ENCODE data around the gene CRIM1. TPM values are rescaled to one million over a fixed set of nuclear protein-coding genes. Genes with fewer than 3 reads are reported as not detected.

Gene CRIM1
- total and polyA plus RNA-seq, 2 of the 8 experiments (the other 6 are each of a cell fraction or from before 2014, with no cell fraction given) = 9.4 to 28.4 TPM

GRCh38 chr2:36476411-36476810 lies 120.8 kb downstream of the CRIM1 start:
- no peak overlapping the region for H4K5ac ChIP-seq (ENCODE audit: insufficient read length, low read depth, low read length)
- H3K27ac ChIP-seq (ENCODE audit: low read depth, low read length) = no peak overlapping the region
- DNase-seq (ENCODE audit: low read depth in 1 of 2, low spot score in 2 of 2) = no peak
- no peak overlapping the region for H3K56ac ChIP-seq (replicated peaks; ENCODE audit: insufficient read length, low read depth, low read length)
- FAIRE-seq = no peak
- H2BK5ac ChIP-seq (ENCODE audit: low read depth, low read length) = no peak overlapping the region
- H3K36me3 ChIP-seq (ENCODE audit: control insufficient read depth in 2 of 4, insufficient read depth in 4 of 4, low read length in 3 of 4) = peaks cover 3 to 60% (median 42%) of the 10 kb centered on the region in 4 experiments
- no peak overlapping the region for H2AFZ ChIP-seq (ENCODE audit: low read length)
- peaks cover 0 to 2% of the 10 kb centered on the region in 2 experiments for H4K20me1 ChIP-seq (replicated peaks in 1 of 2; ENCODE audit: control insufficient read depth in 1 of 2, insufficient read depth in 2 of 2, low read length in 2 of 2)
- no peak overlapping the region for H2AK5ac ChIP-seq (ENCODE audit: low read depth, low read length)
- H3K14ac ChIP-seq (ENCODE audit: insufficient read length) = no peak overlapping the region
- H3K4me3 ChIP-seq (ENCODE audit: extremely low read depth in 1 of 4, insufficient read depth in 2 of 4, low read depth in 3 of 4, low read length in 4 of 4) = no peak overlapping the region
- H2BK15ac ChIP-seq (ENCODE audit: low read length) = no peak overlapping the region
- POLR2A ChIA-PET (ENCODE audit: partially characterized antibody) = no interaction called here
- peaks cover 0 to 4% (median 2%) of the 10 kb centered on the region in 4 experiments; a peak in 3 of 7 replicates for H3K4me1 ChIP-seq (replicated peaks in 1 of 4; ENCODE audit: control insufficient read depth in 3 of 4, insufficient read depth in 4 of 4, low read length in 3 of 4)
- H3K23me2 ChIP-seq (ENCODE audit: low read depth, low read length) = no peaks in the 10 kb centered on the region
- H3K9ac ChIP-seq (replicated peaks in 1 of 4; ENCODE audit: extremely low read depth in 1 of 4, low read depth in 3 of 4, low read length in 3 of 4) = no peak overlapping the region
- H3K4ac ChIP-seq (replicated peaks; ENCODE audit: insufficient read length, low read depth, low read length) = no peak overlapping the region
- no peak overlapping the region for H2BK20ac ChIP-seq (ENCODE audit: low read length)
- no peak overlapping the region for H3K23ac ChIP-seq (ENCODE audit: insufficient read length)
- H3K18ac ChIP-seq (ENCODE audit: extremely low read depth, low read length) = no peak overlapping the region
- H3K27me3 ChIP-seq (replicated peaks in 1 of 4; ENCODE audit: control insufficient read depth in 3 of 4, extremely low read depth in 1 of 4, insufficient read depth in 3 of 4, low read length in 3 of 4) = no peaks in the 10 kb centered on the region
- no peak overlapping the region for H3K4me2 ChIP-seq (ENCODE audit: insufficient read depth in 1 of 2, low read depth in 2 of 2, low read length in 2 of 2)
- H2BK12ac ChIP-seq (ENCODE audit: low read depth, low read length) = no peak overlapping the region
- H4K91ac ChIP-seq (replicated peaks; ENCODE audit: insufficient read length, low read length) = no peak overlapping the region
- CTCF ChIA-PET (ENCODE audit: partially characterized antibody) = interaction anchor here (1.3 kb wide), 1 partner anchor 13 kb away, joined by 4 read pairs; no protein-coding TSS in a partner anchor
- no peak overlapping the region for H4K8ac ChIP-seq (ENCODE audit: extremely low read depth, insufficient read depth, low read length)
- no peak overlapping the region for H2BK120ac ChIP-seq (replicated peaks; ENCODE audit: low read depth, low read length)
- no peaks in the 10 kb centered on the region for H3K79me1 ChIP-seq (ENCODE audit: low read depth, low read length)
- peaks cover 0 to 23% of the 10 kb centered on the region in 2 experiments; a peak in 2 of 4 replicates for H3K79me2 ChIP-seq (ENCODE audit: control insufficient read depth in 1 of 2, insufficient read depth in 2 of 2, low read length in 2 of 2)
- H3K9me3 ChIP-seq (ENCODE audit: insufficient read depth in 2 of 2, low read depth in 1 of 2, low read length in 1 of 2) = peaks cover 6 to 14% of the 10 kb centered on the region in 2 experiments; a peak in 3 of 4 replicates
- TF ChIP-seq TBP (IDR thresholded peaks at IDR 0.05; ENCODE audit: low read depth, low read length) (no peak), CREB1 (IDR thresholded peaks at IDR 0.05) (no peak), EP300 (IDR thresholded peaks at IDR 0.05; ENCODE audit: borderline replicate concordance in 1 of 2, low read depth in 2 of 2, low read length in 2 of 2) (no peak), TAF7 (optimal IDR thresholded peaks at IDR 0.05; ENCODE audit: borderline replicate concordance, low read depth, low read length) (no peak), HDAC2 (IDR thresholded peaks at IDR 0.05; ENCODE audit: borderline replicate concordance in 1 of 2, low read depth in 2 of 2, low read length in 2 of 2) (no peak), YY1 (IDR thresholded peaks at IDR 0.05; ENCODE audit: low read depth, low read length) (no peak), SP4 (IDR thresholded peaks at IDR 0.05; ENCODE audit: low read length) (no peak), NRF1 (IDR thresholded peaks at IDR 0.05; ENCODE audit: low read depth, low read length) (no peak), RAD21 (IDR thresholded peaks at IDR 0.05 in 1 of 2, conservative IDR thresholded peaks at IDR 0.05 in 1 of 2; ENCODE audit: low read depth in 2 of 2, low read length in 2 of 2) (no peak)
